ENCODE measurements around the gene GAREM1.

The GAREM1 gene

GRCh38 chr18:32379891-32380290 lies 90.8 kb downstream of the GAREM1 start:
- TF ChIP-seq EZH2 (IDR thresholded peaks at IDR 0.05; ENCODE audit: borderline replicate concordance, low read depth, low read length, severe bottlenecking): no peak
- TF ChIP-seq, protein P1, sequence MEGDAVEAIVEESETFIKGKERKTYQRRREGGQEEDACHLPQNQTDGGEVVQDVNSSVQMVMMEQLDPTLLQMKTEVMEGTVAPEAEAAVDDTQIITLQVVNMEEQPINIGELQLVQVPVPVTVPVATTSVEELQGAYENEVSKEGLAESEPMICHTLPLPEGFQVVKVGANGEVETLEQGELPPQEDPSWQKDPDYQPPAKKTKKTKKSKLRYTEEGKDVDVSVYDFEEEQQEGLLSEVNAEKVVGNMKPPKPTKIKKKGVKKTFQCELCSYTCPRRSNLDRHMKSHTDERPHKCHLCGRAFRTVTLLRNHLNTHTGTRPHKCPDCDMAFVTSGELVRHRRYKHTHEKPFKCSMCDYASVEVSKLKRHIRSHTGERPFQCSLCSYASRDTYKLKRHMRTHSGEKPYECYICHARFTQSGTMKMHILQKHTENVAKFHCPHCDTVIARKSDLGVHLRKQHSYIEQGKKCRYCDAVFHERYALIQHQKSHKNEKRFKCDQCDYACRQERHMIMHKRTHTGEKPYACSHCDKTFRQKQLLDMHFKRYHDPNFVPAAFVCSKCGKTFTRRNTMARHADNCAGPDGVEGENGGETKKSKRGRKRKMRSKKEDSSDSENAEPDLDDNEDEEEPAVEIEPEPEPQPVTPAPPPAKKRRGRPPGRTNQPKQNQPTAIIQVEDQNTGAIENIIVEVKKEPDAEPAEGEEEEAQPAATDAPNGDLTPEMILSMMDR (IDR thresholded peaks at IDR 0.05; ENCODE audit: borderline replicate concordance, extremely low read depth, low read length, poor library complexity, severe bottlenecking): no peak
- no peaks in the 10 kb centered on the region for H4K20me1 ChIP-seq (ENCODE audit: insufficient read depth, low read length)
- no peaks in the 10 kb centered on the region for H3K36me3 ChIP-seq (ENCODE audit: insufficient read depth, low read length)
- ATAC-seq (ENCODE audit: insufficient read depth, low read depth) (no peak), DNase-seq (no peak)
- no peaks in the 10 kb centered on the region for H3K9me3 ChIP-seq (ENCODE audit: insufficient read depth, low read length, severe bottlenecking)
- peaks cover 11% of the 10 kb centered on the region for H3K27me3 ChIP-seq (ENCODE audit: insufficient read depth, low read length, poor library complexity)
- H3K4me3 ChIP-seq (ENCODE audit: low read depth in 1 of 2, low read length in 2 of 2): no peak overlapping the region
- H3K27ac ChIP-seq (ENCODE audit: low read length): no peak overlapping the region
- no peaks in the 10 kb centered on the region for H3K79me2 ChIP-seq (ENCODE audit: insufficient read depth, low read length)
- H2AFZ ChIP-seq (ENCODE audit: low read depth, low read length): no peak overlapping the region
- no peak overlapping the region for H3K9ac ChIP-seq (ENCODE audit: low read depth, low read length)
- H3K4me2 ChIP-seq (ENCODE audit: insufficient read depth, low read length): no peak overlapping the region
- no peaks in the 10 kb centered on the region for H3K4me1 ChIP-seq (ENCODE audit: insufficient read depth, low read length)

- H3K9ac ChIP-seq (ENCODE audit: low read depth, low read length): no peak overlapping the region
- H3K27me3 ChIP-seq (ENCODE audit: insufficient read depth, low read length, poor library complexity): peaks cover 11% of the 10 kb centered on the region
- H3K36me3 ChIP-seq (ENCODE audit: insufficient read depth, low read length): no peaks in the 10 kb centered on the region
- no peaks in the 10 kb centered on the region for H3K9me3 ChIP-seq (ENCODE audit: insufficient read depth, low read length, severe bottlenecking)
- no peak overlapping the region for H3K27ac ChIP-seq (ENCODE audit: low read length)
- no peaks in the 10 kb centered on the region for H3K4me1 ChIP-seq (ENCODE audit: insufficient read depth, low read length)
- H2AFZ ChIP-seq (ENCODE audit: low read depth, low read length): no peak overlapping the region
- DNase-seq (no peak), ATAC-seq (ENCODE audit: insufficient read depth, low read depth) (no peak)
- no peak overlapping the region for H3K4me3 ChIP-seq (ENCODE audit: low read depth in 1 of 2, low read length in 2 of 2)
- no peaks in the 10 kb centered on the region for H3K79me2 ChIP-seq (ENCODE audit: insufficient read depth, low read length)
- no peak overlapping the region for H3K4me2 ChIP-seq (ENCODE audit: insufficient read depth, low read length)
- TF ChIP-seq EZH2 (IDR thresholded peaks at IDR 0.05; ENCODE audit: borderline replicate concordance, low read depth, low read length, severe bottlenecking): no peak
- TF ChIP-seq, protein P1 (IDR thresholded peaks at IDR 0.05; ENCODE audit: borderline replicate concordance, extremely low read depth, low read length, poor library complexity, severe bottlenecking): no peak
- H4K20me1 ChIP-seq (ENCODE audit: insufficient read depth, low read length): no peaks in the 10 kb centered on the region
Measured at GRCh38 chr18:32378705-32379104, 92.0 kb downstream of the GAREM1 start.

GRCh38 chr18:32373995-32374394 lies 96.7 kb downstream of the GAREM1 start:
- Histone ChIP-seq H3K4me2 (ENCODE audit: insufficient read depth, low read length) (no peak overlapping the region), H3K9ac (ENCODE audit: low read depth, low read length) (no peak overlapping the region), H3K9me3 (ENCODE audit: insufficient read depth, low read length, severe bottlenecking) (no peaks in the 10 kb centered on the region), H3K4me3 (ENCODE audit: low read depth in 1 of 2, low read length in 2 of 2) (no peak overlapping the region), H3K4me1 (ENCODE audit: insufficient read depth, low read length) (no peaks in the 10 kb centered on the region), H3K36me3 (ENCODE audit: insufficient read depth, low read length) (no peaks in the 10 kb centered on the region), H2AFZ (ENCODE audit: low read depth, low read length) (no peak overlapping the region), H3K79me2 (ENCODE audit: insufficient read depth, low read length) (no peaks in the 10 kb centered on the region), H3K27me3 (ENCODE audit: insufficient read depth, low read length, poor library complexity) (no peaks in the 10 kb centered on the region), H3K27ac (ENCODE audit: low read length) (no peak overlapping the region), H4K20me1 (ENCODE audit: insufficient read depth, low read length) (no peaks in the 10 kb centered on the region; the same call in 1 of the 2 replicates)
- DNase-seq (no peak), ATAC-seq (ENCODE audit: insufficient read depth, low read depth) (no peak)
- no peak for TF ChIP-seq EZH2 (IDR thresholded peaks at IDR 0.05; ENCODE audit: borderline replicate concordance, low read depth, low read length, severe bottlenecking)
- TF ChIP-seq, protein P1 (IDR thresholded peaks at IDR 0.05; ENCODE audit: borderline replicate concordance, extremely low read depth, low read length, poor library complexity, severe bottlenecking): no peak

- H3K27me3 ChIP-seq (ENCODE audit: insufficient read depth, low read length, poor library complexity): no peaks in the 10 kb centered on the region
- no peak overlapping the region for H3K27ac ChIP-seq (ENCODE audit: low read length)
- H3K4me1 ChIP-seq (ENCODE audit: insufficient read depth, low read length): no peaks in the 10 kb centered on the region
- no peak overlapping the region for H3K9ac ChIP-seq (ENCODE audit: low read depth, low read length)
- ATAC-seq (ENCODE audit: insufficient read depth, low read depth) (no peak), DNase-seq (no peak)
- no peak overlapping the region for H3K4me3 ChIP-seq (ENCODE audit: low read depth in 1 of 2, low read length in 2 of 2)
- no peaks in the 10 kb centered on the region for H3K79me2 ChIP-seq (ENCODE audit: insufficient read depth, low read length)
- no peaks in the 10 kb centered on the region for H3K36me3 ChIP-seq (ENCODE audit: insufficient read depth, low read length)
- H3K9me3 ChIP-seq (ENCODE audit: insufficient read depth, low read length, severe bottlenecking): no peaks in the 10 kb centered on the region
- H4K20me1 ChIP-seq (ENCODE audit: insufficient read depth, low read length): no peaks in the 10 kb centered on the region; the same call in 1 of the 2 replicates
- H3K4me2 ChIP-seq (ENCODE audit: insufficient read depth, low read length): no peak overlapping the region
- no peak overlapping the region for H2AFZ ChIP-seq (ENCODE audit: low read depth, low read length)
- TF ChIP-seq, protein P1 (IDR thresholded peaks at IDR 0.05; ENCODE audit: borderline replicate concordance, extremely low read depth, low read length, poor library complexity, severe bottlenecking): no peak
- no peak for TF ChIP-seq EZH2 (IDR thresholded peaks at IDR 0.05; ENCODE audit: borderline replicate concordance, low read depth, low read length, severe bottlenecking)
Measured at GRCh38 chr18:32373505-32373904, 97.2 kb downstream of the GAREM1 start.

Data from DND-41 (cell line).